Measurements from ENCODE around the gene NTN5.
A peak's percentile ranks its signal among the peaks of the same experiment; 100 is the strongest.
"Not testable (repeated sequence)": the region's sequence is repeated elsewhere in the genome, so short reads cannot be mapped to it uniquely, and the experiment has no call there.

The NTN5 gene

GRCh38 chr19:48634424-48635262 is 38.2 kb downstream of the NTN5 start:
- H3K27me3 Mint-ChIP-seq = no peaks in the 10 kb centered on the region
- peaks cover 39% of the 10 kb centered on the region for H3K4me1 Mint-ChIP-seq
- peak overlapping the region; percentile 85 for H3K4me3 Mint-ChIP-seq
- H3K9me3 Mint-ChIP-seq = no peaks in the 10 kb centered on the region
- H3K27ac Mint-ChIP-seq (ENCODE audit: low read depth) = peak overlapping the region; percentile 79
- DNase-seq (ENCODE audit: low spot score in 2 of 2) (peak; percentile 70 to 76), ATAC-seq (replicated peaks; ENCODE audit: extremely low read depth, poor library complexity, severe bottlenecking) (no peak)
- H3K36me3 Mint-ChIP-seq (ENCODE audit: insufficient read depth) = peaks cover 41% of the 10 kb centered on the region

- no peak for ATAC-seq (replicated peaks; ENCODE audit: extremely low read depth, poor library complexity, severe bottlenecking)
- Mint-ChIP-seq H3K27me3 (no peaks in the 10 kb centered on the region), H3K4me1 (peaks cover 35% of the 10 kb centered on the region), H3K36me3 (ENCODE audit: insufficient read depth) (peaks cover 42% of the 10 kb centered on the region), H3K27ac (ENCODE audit: low read depth) (peak overlapping the region; percentile 79), H3K9me3 (no peaks in the 10 kb centered on the region), H3K4me3 (peak overlapping the region; percentile 85)
- DNase-seq (ENCODE audit: low spot score in 2 of 2) = no peak
These were observed 38.8 kb downstream of the NTN5 start for GRCh38 chr19:48634036-48634342.

- Mint-ChIP-seq H3K4me1 (peaks cover 35% of the 10 kb centered on the region), H3K36me3 (ENCODE audit: insufficient read depth) (peaks cover 37% of the 10 kb centered on the region), H3K27ac (ENCODE audit: low read depth) (peak overlapping the region; percentile 79), H3K27me3 (no peaks in the 10 kb centered on the region), H3K4me3 (peak overlapping the region; percentile 85), H3K9me3 (no peaks in the 10 kb centered on the region)
- no peak for DNase-seq (ENCODE audit: low spot score in 2 of 2)
- no peak for ATAC-seq (replicated peaks; ENCODE audit: extremely low read depth, poor library complexity, severe bottlenecking)
These were observed 39.4 kb downstream of the NTN5 start for GRCh38 chr19:48633148-48634035.

- Mint-ChIP-seq H3K9me3 (no peaks in the 10 kb centered on the region), H3K4me1 (peaks cover 28% of the 10 kb centered on the region), H3K27ac (ENCODE audit: low read depth) (no peak overlapping the region), H3K36me3 (ENCODE audit: insufficient read depth) (peaks cover 32% of the 10 kb centered on the region), H3K27me3 (no peaks in the 10 kb centered on the region), H3K4me3 (no peak overlapping the region)
- ATAC-seq (replicated peaks; ENCODE audit: extremely low read depth, poor library complexity, severe bottlenecking) = no peak
- no peak for DNase-seq (ENCODE audit: low spot score in 2 of 2)
These were observed 40.1 kb downstream of the NTN5 start for GRCh38 chr19:48632692-48633147.

GRCh38 chr19:48632286-48632685 is 40.5 kb downstream of the NTN5 start:
- not testable (repeated sequence) for H3K4me3 Mint-ChIP-seq; H3K27me3 Mint-ChIP-seq; ATAC-seq (replicated peaks; ENCODE audit: extremely low read depth, poor library complexity, severe bottlenecking); H3K27ac Mint-ChIP-seq (ENCODE audit: low read depth); DNase-seq (ENCODE audit: low spot score in 2 of 2); H3K9me3 Mint-ChIP-seq
- H3K4me1 Mint-ChIP-seq = peaks cover 25% of the 10 kb centered on the region
- H3K36me3 Mint-ChIP-seq (ENCODE audit: insufficient read depth) = peaks cover 29% of the 10 kb centered on the region

- DNase-seq (ENCODE audit: low spot score in 2 of 2) = no peak
- ATAC-seq (replicated peaks; ENCODE audit: extremely low read depth, poor library complexity, severe bottlenecking) = no peak
- Mint-ChIP-seq H3K4me1 (peaks cover 24% of the 10 kb centered on the region), H3K9me3 (no peaks in the 10 kb centered on the region), H3K36me3 (ENCODE audit: insufficient read depth) (peaks cover 34% of the 10 kb centered on the region), H3K27me3 (no peaks in the 10 kb centered on the region), H3K27ac (ENCODE audit: low read depth) (no peak overlapping the region), H3K4me3 (no peak overlapping the region)
These were observed 41.6 kb downstream of the NTN5 start for GRCh38 chr19:48631225-48631624.

GRCh38 chr19:48630296-48631063 is 42.3 kb downstream of the NTN5 start:
- Mint-ChIP-seq H3K36me3 (ENCODE audit: insufficient read depth) (peaks cover 30% of the 10 kb centered on the region), H3K27me3 (no peaks in the 10 kb centered on the region), H3K9me3 (no peaks in the 10 kb centered on the region), H3K27ac (ENCODE audit: low read depth) (no peak overlapping the region), H3K4me1 (peaks cover 25% of the 10 kb centered on the region), H3K4me3 (no peak overlapping the region)
- DNase-seq (ENCODE audit: low spot score in 2 of 2) (no peak), ATAC-seq (replicated peaks; ENCODE audit: extremely low read depth, poor library complexity, severe bottlenecking) (no peak)

GRCh38 chr19:48629599-48630295 is 43.1 kb downstream of the NTN5 start:
- Mint-ChIP-seq H3K9me3 (no peaks in the 10 kb centered on the region), H3K27me3 (no peaks in the 10 kb centered on the region), H3K27ac (ENCODE audit: low read depth) (no peak overlapping the region), H3K4me3 (no peak overlapping the region), H3K36me3 (ENCODE audit: insufficient read depth) (peaks cover 26% of the 10 kb centered on the region), H3K4me1 (peaks cover 26% of the 10 kb centered on the region)
- DNase-seq (ENCODE audit: low spot score in 2 of 2) = no peak
- no peak for ATAC-seq (replicated peaks; ENCODE audit: extremely low read depth, poor library complexity, severe bottlenecking)

- DNase-seq (ENCODE audit: low spot score in 2 of 2) (no peak), ATAC-seq (replicated peaks; ENCODE audit: extremely low read depth, poor library complexity, severe bottlenecking) (no peak)
- Mint-ChIP-seq H3K9me3 (no peaks in the 10 kb centered on the region), H3K27ac (ENCODE audit: low read depth) (no peak overlapping the region), H3K4me1 (peaks cover 26% of the 10 kb centered on the region), H3K27me3 (no peaks in the 10 kb centered on the region), H3K36me3 (ENCODE audit: insufficient read depth) (peaks cover 26% of the 10 kb centered on the region), H3K4me3 (no peak overlapping the region)
These were observed 43.6 kb downstream of the NTN5 start for GRCh38 chr19:48629297-48629598.

- ATAC-seq (replicated peaks; ENCODE audit: extremely low read depth, poor library complexity, severe bottlenecking) = no peak
- Mint-ChIP-seq H3K27me3 (no peaks in the 10 kb centered on the region), H3K27ac (ENCODE audit: low read depth) (no peak overlapping the region), H3K4me3 (no peak overlapping the region), H3K36me3 (ENCODE audit: insufficient read depth) (peaks cover 23% of the 10 kb centered on the region), H3K4me1 (peaks cover 29% of the 10 kb centered on the region), H3K9me3 (no peaks in the 10 kb centered on the region)
- no peak for DNase-seq (ENCODE audit: low spot score in 2 of 2)
These were observed 44.1 kb downstream of the NTN5 start for GRCh38 chr19:48628486-48629296.

GRCh38 chr19:48627865-48628314 is 44.9 kb downstream of the NTN5 start:
- Mint-ChIP-seq H3K4me3 (no peak overlapping the region), H3K4me1 (peaks cover 35% of the 10 kb centered on the region), H3K9me3 (no peaks in the 10 kb centered on the region), H3K27ac (ENCODE audit: low read depth) (no peak overlapping the region), H3K36me3 (ENCODE audit: insufficient read depth) (peaks cover 23% of the 10 kb centered on the region), H3K27me3 (no peaks in the 10 kb centered on the region)
- DNase-seq (ENCODE audit: low spot score in 2 of 2) (no peak), ATAC-seq (replicated peaks; ENCODE audit: extremely low read depth, poor library complexity, severe bottlenecking) (no peak)

All from central memory CD8-positive, alpha-beta T cell (primary cell).